ENCODE data around the gene GABRR1.

Gene GABRR1

DNA sequence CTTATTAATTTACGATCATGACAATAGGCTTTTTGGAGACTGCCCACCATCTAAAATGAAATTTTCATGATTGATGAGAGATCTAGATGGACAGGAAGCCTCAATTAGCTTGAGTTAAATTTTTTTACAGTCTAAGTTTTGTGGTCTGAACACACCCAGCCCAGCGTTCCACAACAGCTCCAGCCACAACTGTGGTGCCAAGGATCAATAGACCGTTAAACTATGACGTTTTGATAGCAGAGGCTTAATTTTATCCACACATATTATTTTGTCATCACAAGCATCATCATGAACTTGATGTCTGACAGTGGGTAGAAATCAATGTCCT, 5.5 kb upstream of the GABRR1 start:
- ChIA-PET POLR2A (no interaction called here), CTCF (no interaction called here)
- TF ChIP-seq, protein P1, sequence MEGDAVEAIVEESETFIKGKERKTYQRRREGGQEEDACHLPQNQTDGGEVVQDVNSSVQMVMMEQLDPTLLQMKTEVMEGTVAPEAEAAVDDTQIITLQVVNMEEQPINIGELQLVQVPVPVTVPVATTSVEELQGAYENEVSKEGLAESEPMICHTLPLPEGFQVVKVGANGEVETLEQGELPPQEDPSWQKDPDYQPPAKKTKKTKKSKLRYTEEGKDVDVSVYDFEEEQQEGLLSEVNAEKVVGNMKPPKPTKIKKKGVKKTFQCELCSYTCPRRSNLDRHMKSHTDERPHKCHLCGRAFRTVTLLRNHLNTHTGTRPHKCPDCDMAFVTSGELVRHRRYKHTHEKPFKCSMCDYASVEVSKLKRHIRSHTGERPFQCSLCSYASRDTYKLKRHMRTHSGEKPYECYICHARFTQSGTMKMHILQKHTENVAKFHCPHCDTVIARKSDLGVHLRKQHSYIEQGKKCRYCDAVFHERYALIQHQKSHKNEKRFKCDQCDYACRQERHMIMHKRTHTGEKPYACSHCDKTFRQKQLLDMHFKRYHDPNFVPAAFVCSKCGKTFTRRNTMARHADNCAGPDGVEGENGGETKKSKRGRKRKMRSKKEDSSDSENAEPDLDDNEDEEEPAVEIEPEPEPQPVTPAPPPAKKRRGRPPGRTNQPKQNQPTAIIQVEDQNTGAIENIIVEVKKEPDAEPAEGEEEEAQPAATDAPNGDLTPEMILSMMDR (IDR thresholded peaks at IDR 0.05; ENCODE audit: control extremely low read depth, extremely low read depth, low read depth, missing control alignments), result no peak
- no peak for DNase-seq (ENCODE audit: extremely low spot score)

DNA sequence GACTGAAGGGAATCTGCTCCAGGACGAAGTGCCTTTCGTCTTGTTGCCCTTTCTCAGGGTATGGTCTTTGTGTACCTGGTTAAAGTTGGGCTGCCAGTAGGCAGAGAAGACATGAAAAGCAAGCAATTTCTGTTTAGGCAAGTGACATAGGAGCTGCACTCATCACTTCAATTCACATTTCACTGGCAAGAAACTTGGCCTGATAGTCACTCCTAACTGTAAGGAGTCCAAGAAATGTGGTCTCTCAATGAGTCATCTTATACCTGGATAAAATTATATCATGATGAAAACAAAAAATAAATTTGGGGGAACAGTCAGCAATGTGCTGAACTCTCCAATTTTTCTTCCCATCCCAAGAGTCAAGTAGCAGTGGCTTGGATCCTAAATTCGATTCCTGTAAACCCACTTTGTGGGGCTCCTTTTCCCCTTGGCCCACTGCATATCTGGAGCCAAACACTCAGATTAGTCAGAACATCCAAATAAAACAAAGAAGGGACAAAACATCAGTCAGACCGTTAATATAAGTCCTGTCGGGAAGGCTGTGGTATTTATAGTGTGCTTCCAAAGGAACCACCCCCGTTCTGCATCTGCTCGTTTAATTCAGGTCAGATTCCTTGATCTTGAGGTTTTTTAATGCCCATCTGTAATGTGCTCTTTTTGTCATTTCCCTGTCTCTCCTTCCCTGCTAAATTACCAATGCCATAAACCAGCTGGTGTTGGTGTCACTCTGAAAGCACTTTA, 5.0 kb upstream of the GABRR1 start:
- ChIA-PET CTCF (interaction anchor here (0.8 to 1.7 kb wide), 4 partner anchors 12 to 239 kb away, joined by 3 read pairs; no protein-coding TSS in a partner anchor), POLR2A (no interaction called here)
- TF ChIP-seq, protein P1 (IDR thresholded peaks at IDR 0.05; ENCODE audit: control extremely low read depth, extremely low read depth, low read depth, missing control alignments), result no peak
- no peak for DNase-seq (ENCODE audit: extremely low spot score)

DNA sequence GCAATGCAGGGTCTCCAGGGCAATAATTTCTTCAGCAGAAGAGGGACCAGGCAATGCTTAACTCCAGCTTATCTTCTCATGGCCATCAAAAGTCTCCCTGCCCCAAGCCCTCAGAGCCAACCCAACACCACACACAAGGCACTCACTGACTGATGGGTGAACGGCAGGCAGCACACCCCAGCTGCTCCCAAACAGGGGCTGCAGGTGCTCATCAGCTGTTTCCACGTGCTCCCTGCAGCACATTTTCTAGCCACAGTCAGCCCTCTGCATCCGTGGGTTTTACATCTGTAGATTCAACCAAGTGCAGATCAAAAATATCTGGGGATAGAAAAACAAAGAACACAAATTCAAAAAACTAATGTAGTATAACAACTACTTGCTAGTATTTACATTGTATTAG, 4.0 kb upstream of the GABRR1 start:
- ChIA-PET POLR2A (no interaction called here), CTCF (interaction anchor here (1.2 to 1.7 kb wide), 2 partner anchors 13 to 23 kb away, joined by 3 read pairs; no protein-coding TSS in a partner anchor)
- DNase-seq (ENCODE audit: extremely low spot score), result no peak
- TF ChIP-seq, protein P1 (IDR thresholded peaks at IDR 0.05; ENCODE audit: control extremely low read depth, extremely low read depth, low read depth, missing control alignments), result no peak

DNA sequence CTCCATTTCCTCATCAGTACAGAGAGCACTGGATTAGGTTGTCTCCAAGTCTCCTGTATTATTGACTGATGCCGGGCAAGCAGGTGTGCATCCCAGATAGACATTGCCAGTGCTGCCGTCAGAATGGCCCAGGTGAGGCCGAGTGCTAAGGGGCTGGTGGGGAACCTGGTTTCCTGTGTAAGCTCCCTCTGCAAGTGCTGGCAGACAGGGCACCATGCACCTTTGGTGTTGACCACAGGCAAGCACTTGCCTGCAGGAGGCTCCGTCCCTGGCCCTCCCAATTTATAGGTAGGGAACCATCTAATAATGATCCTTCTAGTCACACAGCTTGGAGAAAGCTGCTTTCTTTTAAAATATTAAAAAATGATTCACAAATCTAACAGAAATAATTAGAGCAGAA, 747 bp downstream of the GABRR1 start:
- CTCF ChIA-PET, result no interaction called here
- DNase-seq (ENCODE audit: extremely low spot score), result no peak
- POLR2A ChIA-PET, result no interaction called here
- TF ChIP-seq, protein P1 (IDR thresholded peaks at IDR 0.05; ENCODE audit: control extremely low read depth, extremely low read depth, low read depth, missing control alignments), result no peak

DNA sequence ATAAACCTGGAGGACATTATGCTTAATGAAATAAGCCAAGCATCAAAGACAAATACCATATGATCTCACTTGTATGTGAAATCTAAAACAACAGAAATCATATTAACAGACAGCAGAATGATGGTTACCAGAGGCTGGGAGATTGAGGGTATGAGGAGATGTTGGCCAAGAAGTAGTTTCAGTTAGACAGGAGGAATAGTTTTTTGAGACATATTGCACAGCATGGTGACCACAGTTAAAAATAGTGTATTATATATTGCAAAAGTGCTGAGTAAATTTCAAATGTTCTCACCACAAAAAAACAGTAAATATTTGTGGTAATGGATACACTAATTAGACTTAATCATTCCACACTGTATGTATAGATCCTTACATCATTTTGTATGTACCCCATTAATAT, 1.8 kb downstream of the GABRR1 start:
- DNase-seq (ENCODE audit: extremely low spot score), result no peak
- CTCF ChIA-PET, result no interaction called here
- TF ChIP-seq, protein P1 (IDR thresholded peaks at IDR 0.05; ENCODE audit: control extremely low read depth, extremely low read depth, low read depth, missing control alignments), result no peak
- POLR2A ChIA-PET, result no interaction called here

DNA sequence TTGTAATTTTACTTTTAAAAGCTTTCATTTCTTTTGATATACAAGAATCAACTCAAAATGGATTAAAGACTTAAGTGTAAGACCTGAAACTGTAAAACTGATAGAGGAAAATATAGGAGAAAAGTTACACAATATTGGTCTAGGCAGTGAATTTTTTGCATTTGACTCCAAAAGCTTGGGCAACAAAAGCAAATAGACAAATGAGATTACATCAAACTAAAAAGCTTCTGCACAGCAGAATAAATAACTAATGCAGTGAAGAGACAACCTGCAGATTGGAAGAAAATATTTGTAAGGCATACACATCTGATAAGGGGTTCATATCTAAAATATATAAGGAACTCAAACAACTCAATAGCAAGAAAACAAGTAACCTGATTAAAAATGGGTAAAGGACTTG, 3.0 kb downstream of the GABRR1 start:
- ChIA-PET CTCF (no interaction called here), POLR2A (no interaction called here)
- TF ChIP-seq, protein P1 (IDR thresholded peaks at IDR 0.05; ENCODE audit: control extremely low read depth, extremely low read depth, low read depth, missing control alignments), result no peak
- DNase-seq (ENCODE audit: extremely low spot score), result no peak
